OCI-M2 (cell line): ENCODE data around the gene PPFIA2.
"Not testable (repeated sequence)": the region's sequence is repeated elsewhere in the genome, so short reads cannot be mapped to it uniquely, and the experiment has no call there.

Experiments
- DNase-seq: peaks from one replicate; lab custom pipeline; 2025; ENCODE audit not compliant: unreplicated experiment; lab: John Stamatoyannopoulos, UW

Gene PPFIA2

DNA sequence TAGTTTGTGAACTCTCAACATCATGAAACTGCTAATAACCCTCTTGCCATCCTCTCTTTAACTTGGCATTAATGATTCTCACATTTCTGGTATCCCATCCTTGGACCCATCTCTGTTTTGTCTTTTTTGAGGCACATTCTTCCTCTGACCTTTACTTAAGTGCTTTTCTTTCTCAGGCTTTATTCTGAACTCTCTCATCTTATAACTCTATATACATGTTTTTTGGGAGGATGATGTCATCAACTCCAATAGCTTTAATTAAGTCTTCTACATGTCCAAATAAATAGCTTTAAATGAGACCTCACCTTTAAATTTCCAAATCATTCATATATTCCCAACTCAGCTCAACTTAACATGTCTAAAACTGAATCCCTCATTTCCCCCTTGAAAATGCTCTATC, 88.4 kb downstream of the PPFIA2 start:
- no peak for DNase-seq

DNA sequence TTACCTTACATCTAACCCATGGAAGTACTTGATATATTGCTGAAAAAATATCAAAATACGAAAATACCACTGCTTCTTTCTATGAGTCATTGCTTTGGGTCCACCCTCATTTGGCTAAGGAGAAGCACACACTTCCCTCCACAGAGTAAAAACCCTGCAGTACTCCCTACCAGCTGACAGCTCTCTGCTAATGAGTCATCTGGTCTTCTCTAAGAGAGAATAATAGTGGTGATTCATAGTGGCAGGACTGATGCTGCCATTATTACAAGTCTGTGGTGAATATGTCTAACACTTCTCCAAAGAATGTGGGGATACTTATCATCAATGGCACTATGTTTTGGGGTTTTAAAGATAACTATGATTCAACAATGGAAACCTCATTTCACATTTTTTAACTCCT, 90.7 kb downstream of the PPFIA2 start:
- no peak for DNase-seq

DNA sequence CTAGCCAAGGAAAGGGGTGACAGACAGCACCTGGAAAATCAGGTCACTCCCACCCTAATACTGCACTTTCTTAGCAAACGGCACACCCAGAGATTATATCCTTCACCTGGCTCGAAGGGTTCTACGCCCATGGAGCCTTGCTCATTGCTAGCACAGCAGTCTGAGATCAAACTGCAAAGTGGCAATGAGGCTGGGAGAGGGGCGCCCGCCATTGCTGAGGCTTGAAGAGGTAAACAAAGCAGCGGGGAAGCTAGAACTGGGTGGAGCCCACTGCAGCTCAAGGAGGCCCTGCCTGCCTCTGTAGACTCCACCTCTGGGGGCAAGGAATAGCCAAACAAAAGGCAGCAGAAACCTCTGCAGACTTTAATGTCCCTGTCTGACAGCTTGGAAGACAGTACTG, 99.8 kb downstream of the PPFIA2 start:
- DNase-seq: not testable (repeated sequence)

DNA sequence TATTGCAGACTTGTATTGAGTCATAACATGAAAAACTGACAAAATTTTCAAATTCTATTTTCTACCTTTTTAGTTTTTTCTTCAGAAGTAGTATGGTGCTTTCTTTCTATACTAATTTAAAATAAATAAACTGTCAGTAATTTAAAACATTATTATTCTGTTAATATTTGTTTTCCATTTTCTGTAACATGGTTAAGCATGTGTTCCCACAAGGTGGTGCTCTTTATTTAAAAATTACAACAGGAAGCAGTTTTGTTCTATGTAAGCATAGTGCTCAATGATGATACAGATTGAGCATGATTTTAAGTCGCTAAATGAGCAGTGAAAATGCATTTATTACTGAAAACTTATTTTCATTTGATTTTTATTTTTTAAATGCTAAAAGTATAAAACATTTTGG, 114.6 kb downstream of the PPFIA2 start:
- no peak for DNase-seq

GRCh38 chr12:81639196-81639595, 120.0 kb downstream of the PPFIA2 start:
- no peak for DNase-seq

- DNase-seq: no peak
Observed at GRCh38 chr12:81633127-81633526, 126.0 kb downstream of the PPFIA2 start.

DNA sequence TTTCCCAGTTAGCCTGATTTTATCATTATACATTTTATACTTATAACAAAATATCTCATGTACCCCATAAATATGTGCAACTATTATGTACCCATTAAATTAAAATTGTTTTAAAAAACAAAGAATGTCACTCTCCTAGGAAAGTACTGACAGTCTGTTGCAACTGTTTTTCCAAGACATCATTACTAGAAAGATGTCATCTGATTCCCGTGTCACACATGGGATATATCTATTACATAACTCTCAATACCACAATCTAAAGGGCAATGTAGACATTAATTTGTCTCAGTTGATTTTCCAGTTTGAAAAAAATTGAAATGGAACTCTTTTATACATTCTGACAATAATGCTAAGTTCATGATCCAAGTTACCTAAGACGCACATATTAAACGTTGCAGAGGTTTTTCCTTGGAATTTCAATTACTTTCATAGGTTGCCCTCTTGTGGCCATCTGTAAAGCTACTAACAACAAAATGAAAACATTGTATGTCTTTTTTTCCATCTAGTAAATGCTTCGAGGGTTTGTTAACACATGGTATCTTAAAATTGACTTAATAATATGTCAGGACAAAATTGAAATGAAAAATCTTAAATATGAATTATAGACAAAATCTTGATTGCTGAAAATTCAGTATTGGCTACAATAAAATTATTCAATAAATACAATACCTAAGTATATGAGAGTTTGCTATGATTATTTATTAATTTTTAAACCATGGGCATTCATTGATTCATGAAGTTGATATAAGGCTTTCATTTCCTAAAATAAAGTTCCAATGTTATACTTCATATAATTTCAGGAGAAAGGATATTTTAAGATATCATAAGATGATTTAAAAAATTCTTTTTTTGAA, 131.6 kb downstream of the PPFIA2 start:
- no peak for DNase-seq

- DNase-seq: no peak
Observed at GRCh38 chr12:81626406-81626805, 132.7 kb downstream of the PPFIA2 start.

DNA sequence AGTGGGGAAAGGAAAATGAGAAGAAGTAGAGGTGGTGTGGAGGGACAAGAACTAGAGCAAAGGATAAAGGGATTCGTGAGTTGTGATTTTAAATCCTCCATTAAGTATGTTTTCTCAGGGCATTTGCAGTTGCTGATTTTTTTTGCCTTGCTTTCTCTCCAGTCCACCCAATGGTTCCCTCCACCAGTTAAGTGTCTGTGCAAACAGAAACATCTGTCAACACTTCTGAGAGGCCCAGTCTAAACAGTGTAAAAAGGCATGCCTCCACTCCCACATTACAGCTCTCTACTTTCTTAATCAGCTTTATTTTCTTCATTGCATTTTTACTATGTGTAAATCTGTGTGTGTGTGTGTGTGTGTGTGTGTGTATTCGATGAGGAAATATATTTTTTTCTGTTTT, 141.2 kb downstream of the PPFIA2 start:
- DNase-seq: no peak

- no peak for DNase-seq
Observed at GRCh38 chr12:81615026-81615588, 144.0 kb downstream of the PPFIA2 start.

- no peak for DNase-seq
Observed at GRCh38 chr12:81610955-81611889, 147.9 kb downstream of the PPFIA2 start.

DNA sequence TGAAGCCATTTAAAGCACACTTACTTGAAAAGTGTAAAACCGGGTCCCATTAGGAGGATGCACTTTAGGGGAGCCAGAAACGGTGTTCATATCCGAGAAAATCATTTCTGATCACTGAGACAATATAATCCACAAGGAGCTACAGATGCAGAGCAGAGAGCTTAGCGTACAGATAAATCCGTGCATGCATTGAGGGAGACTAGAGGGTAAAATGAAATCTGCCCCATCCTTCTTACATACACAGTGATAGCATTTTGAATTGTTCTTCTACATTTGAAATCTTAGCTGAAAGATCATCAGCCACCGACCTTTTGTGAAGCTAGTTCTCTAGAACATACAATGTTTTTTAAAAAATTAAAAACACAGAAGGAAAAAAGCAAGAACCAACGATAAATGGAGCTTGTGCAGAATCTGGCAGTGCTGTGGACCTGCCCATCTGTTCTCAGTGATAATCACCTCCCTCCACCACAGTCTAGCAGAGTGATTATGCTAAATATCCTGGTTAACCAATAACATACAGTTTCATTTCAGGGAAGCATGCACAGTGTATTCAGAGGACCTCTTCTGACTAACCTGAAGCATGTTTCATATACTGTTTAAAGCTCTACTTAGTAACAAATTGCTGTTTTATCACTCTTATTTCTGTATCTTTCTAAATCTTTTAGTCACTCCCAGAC, 161.1 kb downstream of the PPFIA2 start:
- DNase-seq: no peak

GRCh38 chr12:81596558-81596957, 162.6 kb downstream of the PPFIA2 start:
- no peak for DNase-seq

DNA sequence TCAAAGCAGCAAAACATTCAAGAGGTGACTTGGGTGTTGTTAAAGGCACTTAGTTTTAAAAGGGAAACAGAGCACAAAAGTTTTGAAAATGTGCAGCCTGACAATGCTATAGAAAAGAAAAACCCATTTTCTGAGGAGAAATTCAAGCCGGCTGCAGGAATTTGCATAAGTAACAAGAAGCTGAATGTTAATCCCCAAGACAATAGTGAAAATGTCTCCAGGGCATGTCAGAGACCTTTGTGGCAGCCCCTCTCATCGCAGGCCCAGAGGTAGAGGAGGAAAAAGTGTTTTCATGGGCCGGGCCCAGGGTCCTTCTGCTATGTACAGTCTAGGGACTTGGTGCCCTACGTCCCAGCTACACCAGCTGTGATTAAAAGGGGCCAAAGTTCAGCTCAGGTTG, 167.9 kb downstream of the PPFIA2 start:
- no peak for DNase-seq

GRCh38 chr12:81590703-81591102, 168.4 kb downstream of the PPFIA2 start:
- not testable (repeated sequence) for DNase-seq

- no peak for DNase-seq
Observed at GRCh38 chr12:81588235-81589008, 170.7 kb downstream of the PPFIA2 start.

GRCh38 chr12:81585787-81586186, 173.4 kb downstream of the PPFIA2 start:
- no peak for DNase-seq

- no peak for DNase-seq
Observed at GRCh38 chr12:81573228-81573627, 185.9 kb downstream of the PPFIA2 start.

DNA sequence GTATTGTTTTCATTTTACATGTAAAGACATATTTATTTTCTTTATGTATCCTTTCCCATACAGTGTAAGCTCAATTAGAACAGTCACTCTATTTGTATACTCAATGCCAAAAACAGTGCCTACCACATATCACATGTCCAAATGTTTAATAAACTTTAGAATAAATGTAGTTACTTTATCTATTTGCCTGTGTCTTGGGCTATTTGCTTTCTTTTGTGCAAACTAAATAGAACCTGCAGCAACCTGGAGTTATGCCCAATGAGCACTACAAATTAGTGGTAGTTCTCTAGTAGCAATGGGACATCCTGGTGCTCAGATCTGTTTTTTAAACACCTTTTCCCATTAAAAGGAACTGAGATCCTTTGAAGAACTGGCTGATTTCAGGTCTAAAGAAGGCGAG, 186.7 kb downstream of the PPFIA2 start:
- DNase-seq: no peak

DNA sequence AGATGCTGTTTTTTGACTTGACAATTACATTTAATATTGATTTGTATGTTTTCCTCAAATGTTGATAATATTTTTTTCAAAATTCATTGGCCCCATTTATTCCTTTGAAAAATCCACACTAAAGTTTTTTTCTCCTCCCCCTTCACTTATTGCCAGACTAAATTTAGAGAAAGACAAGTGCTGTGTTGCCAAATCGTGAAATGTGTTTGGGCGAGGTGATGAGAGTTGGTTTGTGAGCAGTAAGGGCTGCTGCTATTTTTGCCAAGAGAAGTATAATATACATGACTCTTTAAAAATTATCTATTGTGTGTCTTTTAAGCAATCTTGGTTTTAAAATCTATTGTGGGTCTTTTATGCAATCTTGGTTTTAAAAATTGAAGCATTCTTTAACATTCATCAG, 188.9 kb downstream of the PPFIA2 start:
- DNase-seq: no peak
